Measurements from ENCODE around the gene RFX8.
"Not testable (repeated sequence)": the region's sequence is repeated elsewhere in the genome, so short reads cannot be mapped to it uniquely, and the experiment has no call there.

Gene RFX8

DNA sequence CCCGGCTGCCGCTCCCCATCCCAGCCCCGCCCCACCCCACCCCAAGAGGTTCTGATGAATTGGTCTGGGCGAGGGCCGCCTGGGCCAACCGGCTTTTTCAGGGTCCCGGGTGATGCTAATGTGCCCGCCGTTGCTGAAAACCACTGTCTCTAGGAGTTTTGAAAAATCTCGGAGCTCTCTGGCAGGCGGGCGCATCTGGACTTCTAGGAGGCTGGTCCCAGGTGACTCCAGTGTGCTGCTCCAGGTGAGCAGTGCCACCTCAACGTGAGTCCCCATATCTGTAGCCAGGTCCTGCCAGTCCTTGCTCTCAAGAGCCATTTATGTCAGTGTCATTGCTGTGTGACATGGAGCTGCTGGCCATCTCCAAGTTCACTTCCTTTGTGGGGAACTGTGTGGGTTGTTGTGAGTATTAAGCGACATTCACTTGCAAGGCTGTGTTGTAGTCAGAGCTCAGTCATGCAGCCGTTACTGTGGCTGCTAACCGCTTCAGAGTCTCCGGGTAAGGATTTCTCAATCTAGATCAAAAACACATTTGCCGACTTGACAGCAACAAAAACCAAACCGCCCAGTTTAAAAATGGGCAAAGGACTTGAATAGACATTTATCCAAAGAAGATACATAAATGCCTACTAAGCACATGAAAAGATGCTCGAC is at the start of gene RFX8:
RFX8 (minus strand) TSS at position 382 of the 654 bp plus-strand sequence. CDS start 8,264 bp downstream, outside the sequence.
- DNase-seq = no peak

GRCh38 chr2:101521487-101521886 is 46.6 kb upstream of the RFX8 start:
- DNase-seq = no peak

DNA sequence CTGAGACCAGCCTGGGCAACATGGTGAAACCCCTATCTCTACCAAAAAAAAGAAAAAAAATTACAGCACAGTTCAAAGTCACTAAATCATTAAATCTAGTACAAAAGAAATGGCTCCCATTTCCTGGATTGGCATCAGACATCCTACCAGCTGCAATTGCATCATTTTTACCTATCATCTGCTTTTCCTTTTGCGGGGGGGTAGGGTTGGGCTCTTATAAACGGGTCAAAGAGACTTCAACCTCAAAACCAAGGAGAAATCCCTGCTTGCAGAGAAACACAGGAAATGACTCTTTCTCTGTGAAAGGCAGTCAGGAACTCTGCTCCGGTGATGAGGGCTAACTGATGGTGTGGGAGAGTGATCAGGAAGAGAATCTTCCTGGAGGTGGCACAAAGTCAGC is 45.3 kb upstream of the RFX8 start:
- no peak for DNase-seq

- no peak for DNase-seq
These were observed 43.9 kb upstream of the RFX8 start for GRCh38 chr2:101518578-101519492.

DNA sequence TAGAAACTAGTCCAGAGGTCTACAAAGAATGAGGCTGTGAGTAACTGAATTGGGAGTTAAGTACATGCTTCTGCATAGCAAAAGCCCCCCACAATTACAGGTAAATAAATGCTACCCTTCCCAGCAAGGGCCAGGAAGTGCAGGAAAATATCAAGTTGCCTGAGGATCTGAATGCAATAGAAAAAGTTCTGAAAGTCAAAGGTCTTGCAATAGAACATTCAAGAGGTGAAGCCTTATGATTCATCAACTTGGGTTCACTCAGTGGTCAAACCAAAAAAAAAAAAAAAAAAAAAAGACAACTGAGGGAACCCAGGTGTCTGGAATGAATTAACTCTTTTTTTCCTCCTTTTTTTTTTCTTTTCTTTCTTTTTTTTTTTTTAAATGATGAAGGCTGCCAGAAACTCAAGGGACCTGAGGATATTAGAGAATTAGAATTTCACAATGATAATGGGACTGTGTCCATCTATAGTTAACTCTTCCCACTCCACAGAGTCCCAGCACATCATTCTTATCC is 42.9 kb upstream of the RFX8 start:
- DNase-seq = no peak

GRCh38 chr2:101516823-101517690 is 42.1 kb upstream of the RFX8 start:
- no peak for DNase-seq

DNA sequence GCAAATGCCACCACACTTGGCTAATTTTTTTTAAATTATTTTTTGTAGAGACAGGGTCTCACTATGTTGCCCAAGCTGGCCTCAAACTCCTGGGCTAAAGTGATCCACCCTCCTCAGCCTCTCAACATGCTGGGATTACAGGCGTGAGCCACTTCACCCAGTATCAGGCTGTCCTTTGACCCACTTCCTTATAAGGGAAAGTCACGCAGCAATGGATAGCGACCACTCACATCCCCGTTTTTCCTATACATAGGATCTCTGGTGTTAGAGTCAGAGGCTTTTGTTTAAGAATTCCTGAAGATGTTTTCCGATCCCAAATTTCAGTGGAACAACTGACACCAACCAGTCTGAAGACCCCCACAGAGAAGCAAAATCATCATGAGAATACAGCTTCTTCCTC is 41.4 kb upstream of the RFX8 start:
- DNase-seq = no peak

DNA sequence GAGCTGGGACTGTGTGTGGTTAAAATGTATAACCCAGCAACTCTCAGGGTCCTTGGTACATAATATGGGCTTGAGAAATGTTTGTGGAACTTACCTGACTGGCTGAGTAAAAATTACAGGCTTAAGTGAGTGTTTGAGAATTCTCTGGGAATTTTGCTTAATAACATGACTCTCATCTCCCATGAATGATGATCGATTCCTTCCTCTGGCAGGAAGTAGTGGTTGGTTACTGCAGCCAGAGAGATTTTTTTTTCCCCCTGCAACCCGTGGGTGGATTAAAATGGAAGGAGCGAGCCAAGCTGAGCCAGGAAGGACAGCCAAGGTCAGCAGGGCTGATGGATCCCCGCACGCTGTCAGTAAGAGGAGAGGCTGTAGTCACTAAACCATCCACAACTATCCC is 40.6 kb upstream of the RFX8 start:
- no peak for DNase-seq

GRCh38 chr2:101512993-101513392 is 38.1 kb upstream of the RFX8 start:
- no peak for DNase-seq

DNA sequence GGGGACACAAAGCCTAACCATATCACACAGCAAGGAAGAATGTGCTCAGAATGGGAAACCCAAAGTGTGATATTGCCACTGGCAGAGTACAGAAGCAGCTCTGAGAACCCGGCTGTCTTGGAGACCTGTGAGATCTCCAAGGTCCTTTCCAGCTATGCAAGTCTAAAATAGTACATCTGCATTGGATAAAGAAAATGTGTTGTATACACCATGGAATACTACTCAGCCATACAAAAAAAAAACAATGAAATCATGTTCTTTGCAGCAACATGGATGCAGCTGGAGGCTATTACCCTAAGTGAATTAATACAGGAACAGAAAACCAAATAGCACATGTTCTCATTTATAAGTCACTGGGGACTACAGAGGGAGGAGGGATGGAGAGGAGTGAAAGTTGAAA is 36.5 kb upstream of the RFX8 start:
- no peak for DNase-seq

DNA sequence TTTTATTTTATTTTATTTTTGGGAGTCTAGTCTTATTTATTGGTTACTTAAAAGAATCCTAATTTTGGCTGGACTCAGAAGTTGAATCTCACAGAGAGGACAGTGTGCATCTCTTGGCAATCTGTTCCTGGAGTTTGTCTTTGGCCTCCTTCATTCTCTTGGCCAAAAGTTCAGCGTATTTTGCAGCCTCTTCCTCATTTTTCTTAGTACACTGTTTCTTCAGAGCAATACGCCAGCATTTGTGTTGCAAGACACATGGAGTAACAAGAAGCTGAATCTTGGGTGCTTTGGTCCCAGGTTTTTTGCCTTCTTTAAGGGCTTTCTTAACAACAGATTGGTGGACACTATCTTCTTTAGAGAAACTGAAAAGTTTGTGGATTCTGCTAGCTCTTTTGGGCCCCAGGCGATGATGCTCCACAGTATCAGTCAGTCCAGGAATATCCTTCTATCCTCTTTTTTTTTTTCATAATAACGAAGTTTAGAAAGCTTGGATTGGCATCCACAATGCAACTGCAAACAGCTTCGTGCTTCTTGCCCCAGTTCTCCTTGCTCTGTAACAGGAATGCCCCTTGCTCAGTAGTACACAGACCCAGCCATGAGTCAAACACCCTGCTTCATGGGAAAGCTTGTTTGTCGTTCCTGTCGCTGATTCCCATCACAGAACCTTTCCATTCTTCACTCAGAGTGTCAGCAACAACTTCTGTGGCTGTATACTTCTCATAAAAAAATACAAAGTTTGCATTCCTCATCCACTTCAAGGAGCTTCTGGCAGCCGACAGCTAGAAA is 34.8 kb upstream of the RFX8 start:
- no peak for DNase-seq

- no peak for DNase-seq
These were observed 33.7 kb upstream of the RFX8 start for GRCh38 chr2:101508636-101509035.

DNA sequence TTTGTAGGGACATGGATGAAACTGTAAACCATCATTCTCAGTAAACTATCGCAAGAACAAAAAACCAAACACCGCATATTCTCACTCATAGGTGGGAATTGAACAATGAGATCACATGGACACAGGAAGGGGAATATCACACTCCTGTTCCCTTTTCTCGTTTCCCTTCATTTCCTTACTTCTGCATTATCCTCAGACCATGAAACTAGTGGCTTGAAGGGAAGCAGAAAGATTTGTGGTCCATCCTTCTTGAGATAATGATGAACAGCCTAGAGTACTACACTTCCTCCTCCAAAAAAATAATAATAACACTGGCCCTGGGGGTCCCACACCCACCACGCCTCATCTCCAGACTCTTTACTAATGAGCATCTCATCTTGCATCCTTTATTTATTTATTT is 30.4 kb upstream of the RFX8 start:
- not testable (repeated sequence) for DNase-seq

- not testable (repeated sequence) for DNase-seq
These were observed 29.8 kb upstream of the RFX8 start for GRCh38 chr2:101504744-101505143.

DNA sequence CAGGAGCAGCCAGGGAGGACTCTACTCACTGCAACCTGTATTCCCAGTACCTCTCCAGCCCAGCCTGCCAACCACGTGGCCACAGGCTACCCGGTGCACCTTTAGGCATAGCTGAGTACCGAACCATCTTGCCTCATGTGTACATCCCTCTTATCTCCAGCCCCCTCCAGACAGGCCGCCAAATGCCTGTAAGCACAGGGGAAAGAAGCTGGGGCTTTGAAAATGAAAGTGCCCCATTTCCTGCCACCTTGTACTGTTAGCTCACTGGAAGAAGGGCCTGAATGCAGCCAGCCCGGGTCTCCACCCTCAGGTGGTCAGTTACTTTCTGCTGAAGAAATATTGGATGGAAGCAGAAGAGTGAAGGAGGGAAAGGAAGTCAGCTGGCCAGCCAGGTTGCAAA is 27.2 kb upstream of the RFX8 start:
- DNase-seq = no peak

DNA sequence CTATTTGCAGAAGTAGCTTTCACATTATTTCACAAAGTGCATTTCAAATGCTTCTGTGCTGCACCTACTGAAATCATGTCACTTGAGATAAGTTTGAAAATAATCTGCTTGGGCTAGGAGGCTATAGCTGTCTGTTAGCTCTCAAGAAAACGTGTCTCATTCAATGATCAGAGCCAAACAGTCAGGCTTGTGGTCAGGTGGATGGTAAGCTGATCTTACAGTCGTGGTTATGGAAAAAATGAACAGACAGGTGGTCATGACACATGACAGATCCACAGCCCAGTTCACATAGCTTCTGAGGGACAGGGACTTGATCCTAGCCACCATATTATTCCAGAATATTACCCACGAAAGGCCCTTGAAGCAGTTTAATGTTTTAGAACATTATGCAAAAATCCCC is 26.5 kb upstream of the RFX8 start:
- no peak for DNase-seq

- DNase-seq = no peak
These were observed 25.9 kb upstream of the RFX8 start for GRCh38 chr2:101500860-101501259.

DNA sequence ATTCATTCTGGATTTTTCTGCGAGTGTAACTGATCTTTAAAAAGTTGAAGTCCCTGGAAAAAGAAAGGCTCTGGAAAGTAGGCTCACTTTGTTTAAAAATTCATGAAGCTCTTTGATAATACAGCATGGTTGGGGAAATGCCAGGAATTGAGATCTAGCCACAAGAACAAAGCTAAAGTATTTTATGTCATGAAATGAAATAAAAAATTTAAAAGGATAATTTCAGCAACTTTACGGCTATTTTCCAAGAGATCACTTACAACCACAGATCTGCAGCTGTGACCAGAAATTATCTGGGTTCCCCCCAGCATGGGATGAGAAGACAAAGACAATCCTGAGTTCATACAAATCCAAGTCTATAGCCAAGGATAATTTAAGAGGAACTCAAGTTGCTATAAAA is 25.3 kb upstream of the RFX8 start:
- no peak for DNase-seq

GRCh38 chr2:101496279-101496678 is 21.4 kb upstream of the RFX8 start:
- no peak for DNase-seq

DNA sequence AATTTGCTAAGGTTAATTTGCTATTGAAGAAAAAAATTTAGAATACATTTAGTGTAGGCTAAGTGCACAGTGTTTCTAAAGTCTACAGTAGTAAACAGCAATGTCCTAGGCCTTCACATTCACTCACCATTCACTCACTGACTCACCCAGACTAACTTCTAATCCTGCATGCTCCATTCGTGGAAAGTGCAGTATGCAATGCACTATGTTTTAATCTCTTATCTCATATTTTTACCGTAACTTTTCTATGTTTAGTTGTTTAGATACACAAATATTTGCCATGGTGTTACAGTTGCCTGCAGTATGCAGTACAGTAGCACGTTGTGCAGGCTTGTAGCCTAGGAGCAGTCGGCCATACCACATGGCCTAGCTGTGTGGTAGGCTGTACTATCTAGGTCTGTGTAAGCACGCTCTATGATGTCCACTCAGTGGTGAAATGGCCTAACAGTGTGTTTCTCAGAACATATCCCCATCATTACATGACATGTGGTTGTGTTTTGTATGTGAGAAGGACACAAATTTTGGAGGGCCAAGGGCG is 18.1 kb upstream of the RFX8 start:
- DNase-seq = no peak

GRCh38 chr2:101486994-101487393 is 12.1 kb upstream of the RFX8 start:
- no peak for DNase-seq

GRCh38 chr2:101486258-101486701 is 11.4 kb upstream of the RFX8 start:
- DNase-seq = no peak

All from NCI-H1048 (cell line).